ENCODE measurements around the gene DGKZ.

Gene DGKZ

GRCh38 chr11:46380340-46381047, 33.2 kb downstream of the DGKZ start:
- DNase-seq (ENCODE audit: low spot score) (peak; percentile 76), FAIRE-seq (no peak)

DNA sequence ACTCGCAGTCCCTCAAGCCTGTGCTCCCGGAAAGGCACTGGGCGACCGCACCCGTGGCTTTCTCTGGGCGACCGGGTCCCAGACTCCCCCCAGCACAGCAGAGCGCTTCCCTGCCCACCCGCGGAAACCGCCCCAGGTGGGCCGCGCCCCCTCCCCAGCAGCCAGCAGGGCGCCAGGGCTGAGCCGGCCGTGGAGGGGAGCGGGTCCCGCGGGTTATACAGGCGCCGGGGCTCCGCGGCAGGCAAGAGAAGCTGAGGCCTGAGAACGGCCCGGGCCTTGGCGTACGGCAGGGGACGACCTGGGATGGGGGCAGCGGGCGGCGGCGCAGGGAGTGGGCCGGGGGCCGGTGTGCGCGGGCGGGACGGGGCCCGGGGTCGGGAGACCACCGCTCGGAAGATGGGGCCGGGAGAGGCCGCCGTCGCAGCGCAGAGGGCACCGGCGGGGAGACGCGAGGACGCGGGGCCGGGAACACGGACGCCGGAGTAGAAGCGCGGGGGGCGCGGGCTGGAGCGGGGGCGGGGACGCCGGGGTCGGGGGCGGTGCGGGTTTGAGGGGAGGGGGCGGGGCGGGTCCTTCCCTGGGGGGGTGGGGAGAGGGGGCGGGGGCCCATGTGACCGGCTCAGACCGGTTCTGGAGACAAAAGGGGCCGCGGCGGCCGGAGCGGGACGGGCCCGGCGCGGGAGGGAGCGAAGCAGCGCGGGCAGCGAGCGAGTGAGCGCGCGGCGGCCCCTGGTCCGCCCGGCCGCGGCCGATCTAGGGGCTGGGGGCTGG, 34.0 kb downstream of the DGKZ start, which contains the start of gene MDK:
Gene MDK, plus strand, starts transcription at position 622 of the 771 bp plus-strand sequence. CDS start 389 bp downstream, outside the sequence.
- FAIRE-seq (peak; percentile 23), DNase-seq (ENCODE audit: low spot score) (peak; percentile 78)

DNA sequence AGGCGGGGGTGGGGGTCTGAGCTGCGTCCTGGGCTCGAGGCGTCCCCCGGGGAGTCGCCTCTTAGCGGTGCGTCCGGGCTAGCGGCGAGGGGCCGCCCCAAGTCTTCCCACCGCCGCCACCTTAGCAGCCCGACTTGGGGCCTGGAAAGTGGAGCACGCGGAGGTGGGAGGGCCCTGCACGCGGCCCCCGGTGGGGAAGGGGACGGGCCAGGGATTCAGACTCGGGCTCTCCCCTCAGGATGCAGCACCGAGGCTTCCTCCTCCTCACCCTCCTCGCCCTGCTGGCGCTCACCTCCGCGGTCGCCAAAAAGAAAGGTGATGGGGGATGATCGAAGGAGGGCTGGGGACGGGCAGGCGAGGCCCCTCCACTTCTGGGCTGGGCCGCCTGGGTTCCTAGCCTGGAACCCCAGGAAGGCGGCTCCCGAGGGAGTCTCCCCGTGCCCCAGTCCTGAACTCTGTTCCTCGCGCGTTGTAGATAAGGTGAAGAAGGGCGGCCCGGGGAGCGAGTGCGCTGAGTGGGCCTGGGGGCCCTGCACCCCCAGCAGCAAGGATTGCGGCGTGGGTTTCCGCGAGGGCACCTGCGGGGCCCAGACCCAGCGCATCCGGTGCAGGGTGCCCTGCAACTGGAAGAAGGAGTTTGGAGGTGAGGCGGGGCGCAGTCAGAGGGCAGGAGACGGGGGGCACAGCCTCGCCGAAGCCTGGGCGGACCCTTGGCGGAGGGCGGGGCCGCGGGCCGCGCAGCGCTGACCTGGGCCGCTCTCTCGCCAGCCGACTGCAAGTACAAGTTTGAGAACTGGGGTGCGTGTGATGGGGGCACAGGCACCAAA, 34.8 kb downstream of the DGKZ start:
- peak; percentile 66 for DNase-seq (ENCODE audit: low spot score)
- FAIRE-seq = peak; percentile 27

DNA sequence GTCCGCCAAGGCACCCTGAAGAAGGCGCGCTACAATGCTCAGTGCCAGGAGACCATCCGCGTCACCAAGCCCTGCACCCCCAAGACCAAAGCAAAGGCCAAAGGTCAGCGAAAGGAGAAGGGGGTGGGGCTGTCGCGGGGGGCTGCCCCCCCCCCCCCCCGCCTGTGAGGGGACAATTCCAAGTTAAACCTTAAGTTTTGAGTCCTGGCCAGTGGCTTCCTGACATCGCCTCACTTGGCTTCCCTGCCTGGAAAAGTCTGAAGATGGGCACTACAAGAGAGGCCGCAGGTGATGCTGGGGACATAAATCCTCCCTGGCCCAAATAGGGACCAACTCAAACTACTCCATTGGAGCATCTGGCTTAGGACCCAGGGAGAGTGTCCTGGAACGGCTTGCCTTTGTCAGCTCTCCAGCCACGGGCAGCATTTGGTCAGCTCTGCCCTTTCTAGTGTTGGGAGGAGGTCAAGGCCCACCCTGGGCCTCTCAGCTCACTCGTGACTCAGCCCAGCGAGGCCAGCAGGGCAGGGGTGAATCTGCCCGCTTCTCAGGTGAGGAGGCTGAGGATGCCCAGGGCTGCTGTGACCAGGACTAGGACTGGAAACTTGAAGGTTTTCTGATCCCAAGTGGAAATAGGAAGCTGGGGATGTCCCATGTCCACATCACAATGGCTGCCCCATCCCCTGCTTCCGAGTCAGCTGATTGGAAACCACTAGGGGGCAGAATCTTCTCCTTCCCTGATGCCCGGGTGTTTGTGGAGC, 35.6 kb downstream of the DGKZ start:
- FAIRE-seq (no peak), DNase-seq (ENCODE audit: low spot score) (peak; percentile 69)

GRCh38 chr11:46383404-46383758, 36.1 kb downstream of the DGKZ start:
- no peak for FAIRE-seq
- DNase-seq (ENCODE audit: low spot score) = no peak

- FAIRE-seq = no peak
- DNase-seq (ENCODE audit: low spot score) = no peak
Observed at GRCh38 chr11:46383974-46384701, 36.9 kb downstream of the DGKZ start.

DNA sequence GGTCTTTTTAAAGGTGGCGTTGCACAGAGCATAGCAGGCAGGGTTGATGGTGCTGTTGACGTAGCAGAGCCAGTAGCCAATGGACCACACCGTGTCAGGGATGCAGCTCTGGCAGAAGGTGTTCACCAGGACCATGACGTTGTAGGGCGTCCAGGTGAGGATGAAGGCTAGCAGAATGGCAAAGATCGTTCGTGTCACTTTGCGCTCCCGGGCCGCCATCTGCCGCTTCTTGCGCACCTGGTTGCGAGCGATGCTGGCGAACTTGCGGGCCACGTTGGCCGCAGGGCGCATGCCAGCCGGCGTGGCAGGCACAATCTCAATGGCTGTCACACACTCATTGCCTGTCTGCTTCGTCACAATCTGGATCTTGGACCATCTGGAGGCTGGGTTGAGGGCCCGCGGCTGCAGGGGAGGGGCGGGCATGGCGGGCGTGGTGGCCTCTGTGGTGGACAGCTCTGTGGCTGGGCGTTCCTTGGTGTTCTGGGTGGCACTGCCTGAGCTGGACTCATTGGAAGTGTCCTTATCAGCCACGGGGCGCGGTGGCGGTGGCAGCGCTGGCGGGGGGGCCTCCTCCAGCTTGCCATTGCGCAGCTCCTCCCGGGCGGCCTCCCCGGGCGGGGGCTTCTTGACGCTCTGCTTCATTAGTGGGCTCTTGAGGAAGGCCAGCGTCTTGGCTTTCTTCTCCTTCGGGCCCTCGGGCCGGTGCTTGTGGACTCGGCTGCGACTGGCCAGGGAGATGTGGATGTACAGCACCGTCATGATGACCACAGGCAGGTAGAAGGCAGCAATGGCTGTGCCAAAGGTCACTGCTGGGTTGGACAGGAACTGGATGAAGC, 38.1 kb downstream of the DGKZ start:
- FAIRE-seq = peak; percentile 53
- no peak for DNase-seq (ENCODE audit: low spot score)

GRCh38 chr11:46386005-46386578, 38.8 kb downstream of the DGKZ start:
- peak; percentile 66 for FAIRE-seq
- no peak for DNase-seq (ENCODE audit: low spot score)

DNA sequence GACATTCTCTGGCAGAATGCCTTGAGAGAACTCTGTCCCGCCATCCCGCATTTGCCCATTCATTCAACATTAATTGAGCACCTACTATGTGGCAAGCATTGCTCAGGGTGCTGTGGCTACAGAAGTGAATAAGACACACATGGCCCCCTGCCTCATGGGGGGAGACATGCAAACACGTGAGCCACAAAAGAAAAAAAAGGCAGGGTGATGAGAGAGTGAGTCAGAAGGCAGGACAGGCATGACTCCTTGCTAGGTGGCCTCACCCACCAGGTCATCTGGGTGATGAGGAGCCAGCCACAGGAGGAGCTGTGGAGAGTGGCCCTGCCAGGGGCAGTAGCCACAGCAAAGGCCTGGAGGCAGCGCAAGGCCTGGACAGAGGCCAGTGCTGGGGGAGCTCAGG, 39.4 kb downstream of the DGKZ start:
- no peak for DNase-seq (ENCODE audit: low spot score)
- FAIRE-seq = no peak

DNA sequence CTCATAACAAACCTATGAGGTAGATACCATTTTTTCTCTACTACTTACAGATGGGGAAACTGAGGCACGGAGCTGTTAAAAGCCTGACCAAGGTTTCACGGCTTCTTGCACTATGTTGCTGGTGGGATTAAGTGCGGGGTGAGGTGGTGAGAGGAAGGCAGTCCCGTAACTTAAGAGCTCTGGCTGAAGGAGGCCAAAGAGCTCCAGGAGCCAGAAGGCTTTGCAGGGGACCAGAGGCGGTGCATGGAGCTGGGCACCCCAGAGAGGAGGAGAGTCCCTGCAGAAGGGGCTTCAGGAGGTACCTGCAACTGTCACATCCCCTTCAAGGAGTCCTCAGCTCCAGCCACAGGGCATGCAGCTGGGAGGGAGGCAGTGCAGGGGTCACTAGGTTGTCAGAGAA, 40.2 kb downstream of the DGKZ start:
- no peak for DNase-seq (ENCODE audit: low spot score)
- no peak for FAIRE-seq

DNA sequence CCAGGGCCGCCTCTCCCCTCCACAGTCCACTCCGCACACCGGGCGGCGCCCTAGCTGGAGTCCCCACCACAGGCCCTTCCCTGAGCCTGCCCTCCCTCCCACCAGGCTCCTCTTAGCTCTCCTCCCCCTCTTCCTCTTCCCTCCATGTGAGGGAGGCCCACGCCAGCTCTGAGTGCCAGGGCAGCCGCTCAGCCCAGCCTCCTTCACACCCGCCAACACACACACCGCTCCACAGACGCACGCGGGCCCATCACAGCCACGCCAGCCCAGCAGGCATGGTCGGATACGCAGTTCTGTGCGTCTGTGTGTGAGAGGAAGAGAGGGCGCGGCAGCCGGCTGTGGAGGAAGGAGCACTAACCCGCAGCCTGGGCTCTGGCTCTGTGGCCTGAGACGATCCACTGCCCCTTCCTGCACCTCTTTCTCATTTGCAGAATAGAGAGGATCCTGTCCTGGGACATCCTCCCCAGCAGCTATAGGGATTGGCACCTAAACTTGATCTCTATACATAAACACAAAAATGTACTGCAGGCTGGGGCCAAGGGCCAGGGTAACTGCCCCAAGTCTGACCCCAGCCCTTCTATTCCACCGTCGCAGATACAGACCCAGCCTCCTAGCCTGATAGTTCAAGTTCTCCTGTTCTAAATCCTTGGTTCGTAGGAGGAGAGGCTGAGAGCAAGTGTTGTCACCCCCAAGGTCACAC, 40.8 kb downstream of the DGKZ start:
- DNase-seq (ENCODE audit: low spot score) = no peak
- no peak for FAIRE-seq

DNA sequence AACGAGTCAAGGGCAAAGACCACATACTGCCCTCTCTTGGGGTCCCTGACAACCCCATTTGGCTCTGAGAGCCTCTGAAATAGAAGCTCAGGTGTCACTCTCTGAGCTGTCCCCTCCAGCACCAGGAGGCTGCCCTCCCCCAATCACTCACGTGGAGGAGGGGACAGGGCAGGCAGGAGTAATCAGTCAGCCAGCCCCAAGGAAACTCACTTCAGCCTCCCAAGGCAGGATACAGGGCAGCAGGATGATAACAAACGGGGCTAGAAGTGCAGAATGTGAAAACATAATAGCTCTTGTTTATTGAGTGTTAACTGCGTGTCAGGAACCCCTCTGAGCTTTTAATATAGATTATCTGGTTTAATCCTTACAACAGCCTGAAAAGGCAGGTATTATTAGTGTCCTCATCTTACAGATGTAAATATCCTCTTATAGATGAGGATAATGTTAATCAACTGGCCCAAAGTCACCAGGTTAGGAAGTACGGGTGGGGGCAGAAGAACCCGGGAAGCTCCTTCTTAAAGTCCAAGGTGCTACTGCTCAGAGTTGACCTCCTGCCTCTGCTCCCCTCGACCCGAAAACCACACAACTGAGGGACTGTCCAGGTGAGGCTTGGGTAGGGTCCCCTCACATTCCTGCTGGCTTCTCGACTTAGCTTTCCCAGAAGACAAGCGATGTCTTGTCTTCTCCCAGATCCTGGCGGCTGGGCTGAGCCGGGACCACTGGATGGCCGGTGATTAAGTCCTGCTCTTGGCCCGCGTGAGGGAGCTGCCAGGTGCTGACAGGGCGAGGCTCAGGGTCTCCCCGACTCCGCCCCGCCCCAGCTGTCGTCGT, 41.6 kb downstream of the DGKZ start:
- no peak for DNase-seq (ENCODE audit: low spot score)
- no peak for FAIRE-seq

- DNase-seq (ENCODE audit: low spot score) (peak; percentile 88), FAIRE-seq (peak; percentile 88)
Observed at GRCh38 chr11:46389450-46390330, 42.4 kb downstream of the DGKZ start.

DNA sequence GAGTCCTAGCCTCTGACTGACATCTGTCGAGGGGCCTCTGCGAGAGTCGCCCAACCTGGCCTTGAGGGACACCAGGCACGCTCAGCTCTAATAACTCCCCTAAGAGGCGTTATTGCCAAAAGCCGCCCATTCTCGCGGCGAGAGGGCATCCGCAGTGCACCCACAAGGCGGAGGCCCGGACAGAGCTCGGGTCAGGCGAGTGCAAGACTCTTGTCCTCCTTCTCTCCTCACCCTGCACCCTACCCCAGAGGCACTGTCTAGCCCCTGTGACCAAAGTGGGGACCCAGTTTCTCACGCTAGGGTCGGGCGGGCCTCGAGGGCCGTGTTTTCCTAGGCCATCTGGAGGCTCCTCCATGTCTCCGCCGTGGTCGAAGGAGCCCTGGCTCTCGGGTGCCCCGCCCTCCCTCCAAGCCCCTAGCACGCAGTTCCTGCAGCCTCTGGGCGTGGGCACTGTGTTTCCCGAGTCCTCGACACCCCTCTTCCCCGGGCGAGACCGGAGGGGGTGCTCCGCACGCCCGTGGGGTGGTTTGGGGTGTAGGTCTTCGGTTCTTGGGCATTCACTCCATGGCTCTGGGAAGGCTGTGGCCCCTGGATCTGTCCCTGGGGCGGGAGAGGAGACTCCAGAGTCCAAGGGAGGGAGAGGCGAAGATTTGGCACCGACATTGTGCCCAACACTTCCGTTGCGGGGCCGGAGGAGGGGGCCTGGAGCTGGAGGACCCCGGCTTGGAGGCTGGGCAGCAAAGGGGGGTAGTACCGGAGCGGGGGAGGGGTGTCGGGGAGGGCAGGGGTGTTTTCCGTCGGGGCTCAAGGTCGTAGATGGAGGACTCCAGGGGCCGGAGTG, 43.3 kb downstream of the DGKZ start:
- DNase-seq (ENCODE audit: low spot score) (no peak), FAIRE-seq (no peak)

DNA sequence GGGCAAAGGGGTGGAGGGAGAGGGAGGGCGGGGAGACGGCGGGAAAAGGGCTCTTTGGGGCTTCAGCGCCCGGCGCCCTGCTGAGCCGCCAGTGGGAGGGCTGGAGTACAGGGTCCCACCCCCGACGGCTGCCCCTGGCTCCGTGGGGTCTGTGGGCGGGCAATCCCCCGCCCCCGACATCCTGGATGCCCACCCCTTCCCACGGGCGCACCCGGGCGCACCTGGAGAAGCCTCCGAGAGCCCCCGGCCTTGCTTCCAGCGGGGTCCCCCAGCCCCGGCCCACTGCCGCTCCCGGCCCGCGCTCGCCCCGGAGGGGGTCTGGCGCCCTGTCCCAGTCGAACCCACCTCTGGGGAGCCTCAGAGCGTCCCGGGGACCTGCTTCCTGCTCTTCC, 43.9 kb downstream of the DGKZ start:
- FAIRE-seq = no peak
- DNase-seq (ENCODE audit: low spot score) = no peak

Measured in urothelium cell line (cell line).